NT2/D1 (cell line): ENCODE results near the gene TNNT2.

Experiments used
- SUZ12 ChIP-seq: IDR thresholded peaks from 2 replicates; pipeline ENCODE4 v1.6.1; 2011; ENCODE audit not compliant: insufficient read length, insufficient read depth; ENCODE audit errors: extremely low read depth
- YY1 ChIP-seq: IDR thresholded peaks from 2 replicates; pipeline ENCODE4 v1.6.1; 2011; ENCODE audit not compliant: insufficient read length, insufficient read depth
- ZNF274 ChIP-seq: IDR thresholded peaks from 2 replicates; pipeline ENCODE4 v1.6.1; 2011; ENCODE audit warnings: mild to moderate bottlenecking, low read depth, low read length

- TF ChIP-seq ZNF274, result no peak
- no peak for TF ChIP-seq SUZ12
- TF ChIP-seq YY1, result no peak
Observed at GRCh38 chr1:201414051-201414738, 36.7 kb upstream of the TNNT2 start.
